Immature natural killer cell (primary cell): ENCODE results near the gene PBX1. TPM values are rescaled to one million over a fixed set of nuclear protein-coding genes. Genes with fewer than 3 reads are reported as not detected.

Experiments used
- DNase-seq, 3 donors: peaks; one replicate each; pipeline ENCODE4 v3.0.0; 2022; ENCODE audit warnings: mixed read lengths in 1 of 3
- H3K27ac Mint-ChIP-seq, 6 donors: one replicate each; pipeline ENCODE4 v1.8.0; 2020; ENCODE audit warnings: mixed read lengths in 6 of 6, mild to moderate bottlenecking in 5 of 6, inconsistent platforms in 4 of 6, moderate library complexity in 3 of 6
- H3K27me3 Mint-ChIP-seq, 3 donors: one replicate each; pipeline ENCODE4 v1.8.0; 2020 to 2021; ENCODE audit warnings: low read depth in 3 of 3, mild to moderate bottlenecking in 3 of 3, mixed read lengths in 3 of 3, moderate library complexity in 3 of 3, inconsistent platforms in 1 of 3
- H3K36me3 Mint-ChIP-seq, 3 donors: one replicate each; pipeline ENCODE4 v1.8.0; 2020; ENCODE audit warnings: mixed read lengths in 3 of 3, inconsistent platforms in 2 of 3, mild to moderate bottlenecking in 2 of 3
- H3K4me1 Mint-ChIP-seq, 2 donors: one replicate each; pipeline ENCODE4 v1.8.0; 2020; ENCODE audit warnings: inconsistent platforms in 2 of 2, mild to moderate bottlenecking in 2 of 2, mixed read lengths in 2 of 2, moderate library complexity in 1 of 2
- H3K4me3 Mint-ChIP-seq, 5 donors: one replicate each; pipeline ENCODE4 v1.8.0; 2020; ENCODE audit warnings: mild to moderate bottlenecking in 5 of 5, mixed read lengths in 5 of 5, inconsistent platforms in 3 of 5, moderate library complexity in 3 of 5
- H3K9me3 Mint-ChIP-seq, 6 donors: one replicate each; pipeline ENCODE4 v1.8.0; 2020; ENCODE audit warnings: mild to moderate bottlenecking in 6 of 6, mixed read lengths in 6 of 6, inconsistent platforms in 4 of 6, moderate library complexity in 3 of 6
- polyA plus RNA-seq, 3 donors: library from polyadenylated mRNA; unstranded; fragments of 300-500 nt; fragmentation: Illumina TruSeq; gene quantifications; one replicate each; pipeline ENCODE4 v1.2.3, GENCODE V29; 2021

PBX1 gene
- polyA plus RNA-seq, 3 donors from 2014 or later = 0.40 to 0.72 TPM; not detected in 1

- no peak overlapping the region for H3K27ac Mint-ChIP-seq
- no peaks in the 10 kb centered on the region for H3K9me3 Mint-ChIP-seq
- H3K4me1 Mint-ChIP-seq = no peaks in the 10 kb centered on the region
- no peaks in the 10 kb centered on the region for H3K36me3 Mint-ChIP-seq
- H3K4me3 Mint-ChIP-seq = no peak overlapping the region
- no peak for DNase-seq
- H3K27me3 Mint-ChIP-seq = peaks cover 0 to 6% (median 0%) of the 10 kb centered on the region in 3 donors
These were observed 302.6 kb downstream of the PBX1 start for GRCh38 chr1:164861632-164862031.

- no peaks in the 10 kb centered on the region for H3K36me3 Mint-ChIP-seq
- no peaks in the 10 kb centered on the region for H3K9me3 Mint-ChIP-seq
- H3K27ac Mint-ChIP-seq = no peak overlapping the region
- DNase-seq = no peak
- no peaks in the 10 kb centered on the region for H3K4me1 Mint-ChIP-seq
- H3K27me3 Mint-ChIP-seq = peaks cover 0 to 5% (median 0%) of the 10 kb centered on the region in 3 donors
- no peak overlapping the region for H3K4me3 Mint-ChIP-seq
These were observed 304.1 kb downstream of the PBX1 start for GRCh38 chr1:164863056-164863455.

GRCh38 chr1:164864161-164864560 is 305.2 kb downstream of the PBX1 start:
- H3K4me3 Mint-ChIP-seq = no peak overlapping the region
- no peak overlapping the region for H3K27ac Mint-ChIP-seq
- DNase-seq = no peak
- peaks cover 0 to 5% (median 0%) of the 10 kb centered on the region in 3 donors for H3K27me3 Mint-ChIP-seq
- H3K9me3 Mint-ChIP-seq = no peaks in the 10 kb centered on the region
- no peaks in the 10 kb centered on the region for H3K36me3 Mint-ChIP-seq
- no peaks in the 10 kb centered on the region for H3K4me1 Mint-ChIP-seq

GRCh38 chr1:164865385-164865784 is 306.4 kb downstream of the PBX1 start:
- Mint-ChIP-seq H3K9me3 (peaks cover 0 to 2% (median 0%) of the 10 kb centered on the region in 6 donors), H3K4me1 (no peaks in the 10 kb centered on the region), H3K27ac (no peak overlapping the region), H3K27me3 (peaks cover 0 to 7% (median 3%) of the 10 kb centered on the region in 3 donors), H3K36me3 (no peaks in the 10 kb centered on the region), H3K4me3 (no peak overlapping the region)
- no peak for DNase-seq

GRCh38 chr1:164867590-164867989 is 308.6 kb downstream of the PBX1 start:
- Mint-ChIP-seq H3K36me3 (no peaks in the 10 kb centered on the region), H3K4me3 (no peak overlapping the region)

GRCh38 chr1:164868990-164869389 is 310.0 kb downstream of the PBX1 start:
- H3K27ac Mint-ChIP-seq = no peak overlapping the region
- no peaks in the 10 kb centered on the region for H3K36me3 Mint-ChIP-seq
- no peak for DNase-seq
- H3K27me3 Mint-ChIP-seq = peaks cover 0 to 4% (median 2%) of the 10 kb centered on the region in 3 donors
- no peaks in the 10 kb centered on the region for H3K4me1 Mint-ChIP-seq
- H3K9me3 Mint-ChIP-seq = peaks cover 0 to 3% (median 0%) of the 10 kb centered on the region in 6 donors
- no peak overlapping the region for H3K4me3 Mint-ChIP-seq

More at GRCh38 chr1:164867590-164867989, 308.6 kb downstream of the PBX1 start:
- DNase-seq = no peak
- Mint-ChIP-seq H3K27ac (no peak overlapping the region), H3K9me3 (peaks cover 0 to 3% (median 0%) of the 10 kb centered on the region in 6 donors), H3K27me3 (peaks cover 0 to 4% (median 2%) of the 10 kb centered on the region in 3 donors), H3K4me1 (no peaks in the 10 kb centered on the region)

GRCh38 chr1:164875518-164875917 is 316.5 kb downstream of the PBX1 start:
- H3K27me3 Mint-ChIP-seq = peaks cover 0 to 9% (median under 1%) of the 10 kb centered on the region in 3 donors
- no peak for DNase-seq
- no peak overlapping the region for H3K27ac Mint-ChIP-seq
- H3K36me3 Mint-ChIP-seq = no peaks in the 10 kb centered on the region
- H3K4me1 Mint-ChIP-seq = no peaks in the 10 kb centered on the region
- no peak overlapping the region for H3K4me3 Mint-ChIP-seq
- peaks cover 0 to 6% (median 0%) of the 10 kb centered on the region in 6 donors for H3K9me3 Mint-ChIP-seq

GRCh38 chr1:164876398-164877116 is 317.6 kb downstream of the PBX1 start:
- H3K27ac Mint-ChIP-seq = no peak overlapping the region
- H3K4me3 Mint-ChIP-seq = no peak overlapping the region
- H3K9me3 Mint-ChIP-seq = peaks cover 0 to 6% (median 0%) of the 10 kb centered on the region in 6 donors
- H3K4me1 Mint-ChIP-seq = no peaks in the 10 kb centered on the region
- H3K27me3 Mint-ChIP-seq = peaks cover 0 to 11% (median 3%) of the 10 kb centered on the region in 3 donors
- H3K36me3 Mint-ChIP-seq = no peaks in the 10 kb centered on the region
- DNase-seq = no peak

- H3K4me1 Mint-ChIP-seq = no peaks in the 10 kb centered on the region
- peaks cover 0 to 3% (median 0%) of the 10 kb centered on the region in 6 donors for H3K9me3 Mint-ChIP-seq
- H3K36me3 Mint-ChIP-seq = no peaks in the 10 kb centered on the region
- H3K27ac Mint-ChIP-seq = no peak overlapping the region
- no peak for DNase-seq
- H3K4me3 Mint-ChIP-seq = no peak overlapping the region
- H3K27me3 Mint-ChIP-seq = peaks cover 0 to 11% (median 3%) of the 10 kb centered on the region in 3 donors
These were observed 321.2 kb downstream of the PBX1 start for GRCh38 chr1:164880199-164880598.

- Mint-ChIP-seq H3K27ac (no peak overlapping the region), H3K9me3 (peaks cover 0 to 3% (median 0%) of the 10 kb centered on the region in 6 donors), H3K36me3 (no peaks in the 10 kb centered on the region)
These were observed 321.7 kb downstream of the PBX1 start for GRCh38 chr1:164880644-164881043.

GRCh38 chr1:164885311-164885710 is 326.3 kb downstream of the PBX1 start:
- no peak for DNase-seq
- Mint-ChIP-seq H3K9me3 (no peaks in the 10 kb centered on the region), H3K27me3 (peaks cover 0 to 4% (median 3%) of the 10 kb centered on the region in 3 donors), H3K4me3 (no peak overlapping the region), H3K27ac (no peak overlapping the region), H3K36me3 (no peaks in the 10 kb centered on the region), H3K4me1 (no peaks in the 10 kb centered on the region)

More at GRCh38 chr1:164880644-164881043, 321.7 kb downstream of the PBX1 start:
- H3K4me3 Mint-ChIP-seq = no peak overlapping the region
- H3K4me1 Mint-ChIP-seq = no peaks in the 10 kb centered on the region
- peaks cover 0 to 11% (median 3%) of the 10 kb centered on the region in 3 donors for H3K27me3 Mint-ChIP-seq
- no peak for DNase-seq

GRCh38 chr1:164886101-164886500 is 327.1 kb downstream of the PBX1 start:
- no peak overlapping the region for H3K4me3 Mint-ChIP-seq
- no peak overlapping the region for H3K27ac Mint-ChIP-seq
- DNase-seq = no peak
- H3K4me1 Mint-ChIP-seq = no peaks in the 10 kb centered on the region
- no peaks in the 10 kb centered on the region for H3K9me3 Mint-ChIP-seq
- no peaks in the 10 kb centered on the region for H3K36me3 Mint-ChIP-seq
- H3K27me3 Mint-ChIP-seq = peaks cover 0 to 2% (median under 1%) of the 10 kb centered on the region in 3 donors

GRCh38 chr1:164891615-164892014 is 332.6 kb downstream of the PBX1 start:
- Mint-ChIP-seq H3K36me3 (no peaks in the 10 kb centered on the region), H3K27me3 (no peaks in the 10 kb centered on the region), H3K4me1 (no peaks in the 10 kb centered on the region), H3K27ac (no peak overlapping the region), H3K4me3 (no peak overlapping the region), H3K9me3 (peaks cover 0 to 8% (median 0%) of the 10 kb centered on the region in 6 donors)
- no peak for DNase-seq

GRCh38 chr1:164895026-164895912 is 336.3 kb downstream of the PBX1 start:
- H3K27me3 Mint-ChIP-seq = peaks cover 0 to 3% (median 0%) of the 10 kb centered on the region in 3 donors
- no peaks in the 10 kb centered on the region for H3K4me1 Mint-ChIP-seq
- DNase-seq = no peak
- H3K9me3 Mint-ChIP-seq = peaks cover 0 to 8% (median 0%) of the 10 kb centered on the region in 6 donors
- no peak overlapping the region for H3K4me3 Mint-ChIP-seq
- H3K27ac Mint-ChIP-seq = no peak overlapping the region
- no peaks in the 10 kb centered on the region for H3K36me3 Mint-ChIP-seq
